WI38 (cell line): ENCODE measurements around the gene PDE11A.

Experiments used
- H3K4me3 ChIP-seq: 2 replicates; pipeline ENCODE4 v1.5.1; 2011; ENCODE audit warnings: low read depth, mild to moderate bottlenecking, control low read depth, low read length
- CTCF ChIP-seq: IDR thresholded peaks from 2 replicates; pipeline ENCODE4 v1.5.1; 2012; ENCODE audit warnings: low read depth, mild to moderate bottlenecking, control low read depth, low read length

PDE11A gene

DNA sequence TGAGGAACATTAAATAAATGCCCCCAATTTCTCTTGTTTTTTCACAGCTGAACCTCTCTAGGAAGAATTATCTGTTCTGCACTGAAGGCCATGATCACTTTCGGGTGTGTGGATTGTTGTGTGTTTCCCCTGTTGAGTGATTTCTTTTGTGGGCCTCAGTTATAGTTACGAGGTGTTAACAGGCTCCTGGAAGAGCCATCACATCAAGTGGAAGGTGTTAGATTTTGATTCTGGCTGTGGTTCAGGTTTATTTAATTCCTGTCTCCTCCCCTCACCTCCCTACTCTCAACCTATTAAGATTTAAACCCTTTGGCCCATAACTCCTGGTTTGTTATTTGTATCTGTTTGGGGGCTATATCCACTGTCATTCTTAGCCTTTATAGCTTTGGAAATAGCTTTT is 497.2 kb downstream of the PDE11A start:
- no peak overlapping the region for H3K4me3 ChIP-seq

GRCh38 chr2:177574356-177574755 is 498.2 kb downstream of the PDE11A start:
- TF ChIP-seq CTCF: no peak
- no peak overlapping the region for H3K4me3 ChIP-seq

More for the DNA sequence above, 497.2 kb downstream of the PDE11A start:
- TF ChIP-seq CTCF: no peak
